GM20431 (cell line): Measurements from ENCODE around the gene ZWILCH.

Experiments used
- in situ Hi-C: fragments of 300-500 bp; cut with MseI, MboI; formaldehyde crosslinking; loops from one replicate; pipeline ENCODE4 v1.15.0; 2020; ENCODE audit warnings: low sequenced_read_pairs; ENCODE audit not compliant: unreplicated experiment

The ZWILCH gene

DNA sequence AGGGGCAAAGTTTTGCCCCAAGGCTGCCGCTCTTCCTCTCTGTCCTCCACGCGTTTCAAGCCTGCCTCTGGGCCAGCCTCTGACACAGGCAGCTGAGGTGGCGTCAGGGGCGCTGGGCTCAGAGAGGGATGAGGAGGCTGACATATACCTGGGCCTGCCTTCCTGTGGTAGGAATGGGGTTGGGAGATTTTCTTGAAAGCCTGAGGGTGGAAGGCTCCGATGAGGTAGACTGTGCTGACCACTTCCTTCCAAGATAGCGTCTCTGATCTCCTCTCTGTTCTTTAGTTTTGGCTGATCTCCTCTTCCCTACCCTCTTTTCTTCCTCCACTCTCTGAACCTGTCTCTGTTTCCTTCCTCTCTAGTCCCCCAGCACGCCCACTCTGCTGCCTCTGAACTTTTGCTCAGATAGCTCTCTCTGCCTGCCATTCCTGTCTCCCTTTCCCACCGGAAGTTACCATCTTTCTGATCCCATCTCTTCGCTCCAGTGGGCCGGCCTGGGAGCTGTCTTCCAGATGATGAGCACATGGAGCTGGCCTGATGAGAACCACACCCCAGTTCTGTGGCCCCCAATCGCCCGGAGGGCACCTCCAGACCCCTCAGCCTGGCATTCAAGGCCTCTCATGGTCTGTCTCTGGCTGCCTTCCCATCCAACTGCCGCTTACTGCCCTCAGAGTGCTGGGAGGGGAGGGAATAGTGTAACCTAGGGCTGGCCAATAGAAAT is 93.1 kb downstream of the ZWILCH start:
- in situ Hi-C loops, result no loop called here
